HCT116 (cell line): ENCODE results near the gene MED25. TPM values are rescaled to one million over a fixed set of nuclear protein-coding genes. Genes with fewer than 3 reads are reported as not detected.

Source experiments
- ATAC-seq: fragments of 200-7000 bp; cut with Tn5 transposase; 2 replicates; pipeline ENCODE4 v1.9.1; 2020; ENCODE audit warnings: mild to moderate bottlenecking, moderate library complexity
- BruUV-seq: library from RNA; stranded (reverse); fragments of 400-500 nt; replicated peaks from 2 replicates; lab custom pipeline; 2021; lab: Mats Ljungman, UMichigan
- CTCF ChIA-PET: fragments of 300-600 bp; sonication (Branson Sonifier 250); formaldehyde crosslinking; loops from one replicate; lab custom pipeline; 2021; ENCODE audit warnings: antibody characterized with exemption; lab: Charles Lee
- POLR2A ChIA-PET: fragments of 300-600, 350-600 bp; sonication (Branson Sonifier 250); formaldehyde crosslinking; loops from one replicate; lab custom pipeline; 2021; ENCODE audit warnings: antibody characterized with exemption; lab: Charles Lee
- RAD21 ChIA-PET, 2 experiments: fragments of 300-600 bp; sonication (Branson Sonifier 250); formaldehyde crosslinking; loops; one replicate each; lab custom pipeline; 2023; ENCODE audit warnings: low total read pairs in 2 of 2; ENCODE audit not compliant: uncharacterized antibody in 2 of 2, unreplicated experiment in 2 of 2, low non-redundant PET in 1 of 2; lab: Charles Lee
- DNase-seq: peaks from one replicate; pipeline ENCODE4 v3.0.0-alpha.2; 2010; ENCODE audit warnings: low read depth, low spot score
- H2AFZ ChIP-seq: fragments of 200-600 bp; shearing (Covaris generic), sonication (generic); 2 replicates; pipeline ENCODE4 v1.6.1; 2017; ENCODE audit warnings: low read depth, mixed run types, mixed read lengths, antibody characterized with exemption, low read length; ENCODE audit not compliant: poor library complexity, severe bottlenecking
- H3K27ac ChIP-seq: 2 replicates; pipeline ENCODE4 v1.5.1; 2012; ENCODE audit warnings: low read depth, low read length
- H3K27me3 ChIP-seq: fragments of 200-600 bp; sonication (generic); 2 replicates; pipeline ENCODE4 v1.6.1; 2016; ENCODE audit warnings: mixed run types, low read length, mixed read lengths; ENCODE audit not compliant: insufficient read depth
- H3K36me3 ChIP-seq, 2 experiments: fragments of 200-500 bp in 1 of 2; fragments of 200-600 bp in 1 of 2; sonication (Bioruptor generic) in 1 of 2; sonication (generic) in 1 of 2; 2 replicates each; pipeline versions ENCODE4 v1.5.1 to v1.6.1; 2014 to 2016; ENCODE audit warnings: low read length in 2 of 2, inconsistent platforms in 1 of 2, mixed read lengths in 1 of 2, mixed run types in 1 of 2; ENCODE audit not compliant: insufficient read depth in 2 of 2, control insufficient read depth in 1 of 2
- H3K4me1 ChIP-seq, 2 experiments: fragments of 200-600 bp in 1 of 2; sonication (generic) in 1 of 2; 2 replicates each; pipeline versions ENCODE4 v1.5.1 to v1.6.1; 2012 to 2017; ENCODE audit warnings: low read length in 2 of 2, inconsistent platforms in 1 of 2, mild to moderate bottlenecking in 1 of 2, mixed read lengths in 1 of 2, mixed run types in 1 of 2, moderate library complexity in 1 of 2; ENCODE audit not compliant: insufficient read depth in 2 of 2, control insufficient read depth in 1 of 2
- H3K4me2 ChIP-seq: fragments of 200-600 bp; sonication (generic); 2 replicates; pipeline ENCODE4 v1.6.1; 2017; ENCODE audit warnings: mixed run types, low read length, mixed read lengths
- H3K4me3 ChIP-seq, 2 experiments: fragments of 200-600 bp in 1 of 2; sonication (generic) in 1 of 2; replicated peaks in 1 of 2; 2 replicates each; pipeline ENCODE4 v1.5.1; 2011 to 2016; ENCODE audit warnings: low read length in 2 of 2, control low read depth in 1 of 2, low read depth in 1 of 2, mild to moderate bottlenecking in 1 of 2, mixed read lengths in 1 of 2, mixed run types in 1 of 2
- H3K79me2 ChIP-seq: fragments of 200-600 bp; sonication (generic); 2 replicates; pipeline ENCODE4 v1.6.1; 2017; ENCODE audit warnings: mild to moderate bottlenecking, mixed run types, low read length, moderate library complexity, mixed read lengths; ENCODE audit not compliant: insufficient read depth
- H3K9ac ChIP-seq: fragments of 200-600 bp; sonication (generic); 2 replicates; pipeline ENCODE4 v1.6.1; 2016; ENCODE audit warnings: low read length, mixed read lengths
- H3K9me2 ChIP-seq: fragments of 200-600 bp; sonication (generic), shearing (Covaris generic); 2 replicates; pipeline ENCODE4 v1.6.1; 2017; ENCODE audit warnings: mixed run types, mild to moderate bottlenecking, moderate library complexity; ENCODE audit not compliant: insufficient read depth
- H3K9me3 ChIP-seq, 2 experiments: fragments of 200-500 bp in 1 of 2; fragments of 200-600 bp in 1 of 2; sonication (Bioruptor generic) in 1 of 2; sonication (generic) in 1 of 2; 2 replicates each; pipeline ENCODE4 v1.6.1; 2014 to 2017; ENCODE audit warnings: low read length in 2 of 2, mixed read lengths in 2 of 2, inconsistent platforms in 1 of 2, low read depth in 1 of 2, mild to moderate bottlenecking in 1 of 2, mixed run types in 1 of 2, moderate library complexity in 1 of 2; ENCODE audit not compliant: control insufficient read depth in 1 of 2, insufficient read depth in 1 of 2
- H4K20me1 ChIP-seq: fragments of 200-600 bp; sonication (generic), shearing (Covaris generic); 2 replicates; pipeline ENCODE4 v1.6.1; 2017; ENCODE audit warnings: mixed run types, mild to moderate bottlenecking, moderate library complexity; ENCODE audit not compliant: insufficient read depth
- CBX3 ChIP-seq: IDR thresholded peaks from 2 replicates; pipeline ENCODE4 v1.6.1; 2012; ENCODE audit warnings: low read depth
- CEBPB ChIP-seq: IDR thresholded peaks from 2 replicates; pipeline ENCODE4 v1.6.1; 2012; ENCODE audit warnings: low read depth
- CTCF ChIP-seq, 3 experiments: fragments of 200-600 bp in 1 of 3; sonication (generic) in 1 of 3; IDR thresholded peaks in 2 of 3; conservative IDR thresholded peaks in 1 of 3; 2 replicates each; pipeline ENCODE4 v1.5.1; 2012 to 2017; ENCODE audit warnings: low read depth in 2 of 3, low read length in 2 of 3, antibody characterized with exemption in 1 of 3, borderline replicate concordance in 1 of 3, control low read depth in 1 of 3, mild to moderate bottlenecking in 1 of 3, mixed read lengths in 1 of 3, mixed run types in 1 of 3, moderate library complexity in 1 of 3; ENCODE audit not compliant: insufficient read depth in 1 of 3
- EZH2 ChIP-seq: fragments of 200-600 bp; sonication (generic); IDR thresholded peaks from 2 replicates; pipeline ENCODE4 v1.6.1; 2017; ENCODE audit warnings: antibody characterized with exemption, mixed run types
- JUND ChIP-seq: IDR thresholded peaks from 2 replicates; pipeline ENCODE4 v1.6.1; 2012
- MAX ChIP-seq: IDR thresholded peaks from 2 replicates; pipeline ENCODE4 v1.6.1; 2012
- POLR2A ChIP-seq: IDR thresholded peaks from 2 replicates; pipeline ENCODE4 v1.7.0; 2011; ENCODE audit warnings: borderline replicate concordance; ENCODE audit not compliant: insufficient read depth, insufficient read length; ENCODE audit errors: extremely low read depth
- RAD21 ChIP-seq: IDR thresholded peaks from 2 replicates; pipeline ENCODE4 v1.6.1; 2012; ENCODE audit warnings: low read depth, mild to moderate bottlenecking
- SIN3A ChIP-seq: IDR thresholded peaks from 2 replicates; pipeline ENCODE4 v1.6.1; 2012; ENCODE audit warnings: low read depth
- SRF ChIP-seq: IDR thresholded peaks from 2 replicates; pipeline ENCODE4 v1.6.1; 2012; ENCODE audit warnings: low read depth
- ZFX ChIP-seq: fragments of 450-650 bp; IDR thresholded peaks from 2 replicates; pipeline ENCODE4 v1.6.1; 2017
- intact Hi-C: fragments of 100-400 bp; cut with micrococcal nuclease; formaldehyde crosslinking; loops from 2 replicates; pipeline ENCODE4 v1.10.0; 2022
- total RNA-seq: library from RNA; stranded (reverse); gene quantifications from one replicate; pipeline ENCODE4 v1.2.1, GENCODE V29; 2021; ENCODE audit not compliant: unreplicated experiment
- TF ChIP-seq, protein P1 (sequence below): IDR thresholded peaks from 2 replicates; pipeline ENCODE4 v1.6.1; 2012; ENCODE audit warnings: low read depth
- TF ChIP-seq, protein P2 (sequence below): IDR thresholded peaks from 2 replicates; pipeline ENCODE4 v1.6.1; 2012

Gene MED25
- total RNA-seq, 1 experiment from 2014 or later: 77.7 TPM

GRCh38 chr19:49817964-49818648, at the start of gene MED25 (continued):
- TF ChIP-seq, protein P1, sequence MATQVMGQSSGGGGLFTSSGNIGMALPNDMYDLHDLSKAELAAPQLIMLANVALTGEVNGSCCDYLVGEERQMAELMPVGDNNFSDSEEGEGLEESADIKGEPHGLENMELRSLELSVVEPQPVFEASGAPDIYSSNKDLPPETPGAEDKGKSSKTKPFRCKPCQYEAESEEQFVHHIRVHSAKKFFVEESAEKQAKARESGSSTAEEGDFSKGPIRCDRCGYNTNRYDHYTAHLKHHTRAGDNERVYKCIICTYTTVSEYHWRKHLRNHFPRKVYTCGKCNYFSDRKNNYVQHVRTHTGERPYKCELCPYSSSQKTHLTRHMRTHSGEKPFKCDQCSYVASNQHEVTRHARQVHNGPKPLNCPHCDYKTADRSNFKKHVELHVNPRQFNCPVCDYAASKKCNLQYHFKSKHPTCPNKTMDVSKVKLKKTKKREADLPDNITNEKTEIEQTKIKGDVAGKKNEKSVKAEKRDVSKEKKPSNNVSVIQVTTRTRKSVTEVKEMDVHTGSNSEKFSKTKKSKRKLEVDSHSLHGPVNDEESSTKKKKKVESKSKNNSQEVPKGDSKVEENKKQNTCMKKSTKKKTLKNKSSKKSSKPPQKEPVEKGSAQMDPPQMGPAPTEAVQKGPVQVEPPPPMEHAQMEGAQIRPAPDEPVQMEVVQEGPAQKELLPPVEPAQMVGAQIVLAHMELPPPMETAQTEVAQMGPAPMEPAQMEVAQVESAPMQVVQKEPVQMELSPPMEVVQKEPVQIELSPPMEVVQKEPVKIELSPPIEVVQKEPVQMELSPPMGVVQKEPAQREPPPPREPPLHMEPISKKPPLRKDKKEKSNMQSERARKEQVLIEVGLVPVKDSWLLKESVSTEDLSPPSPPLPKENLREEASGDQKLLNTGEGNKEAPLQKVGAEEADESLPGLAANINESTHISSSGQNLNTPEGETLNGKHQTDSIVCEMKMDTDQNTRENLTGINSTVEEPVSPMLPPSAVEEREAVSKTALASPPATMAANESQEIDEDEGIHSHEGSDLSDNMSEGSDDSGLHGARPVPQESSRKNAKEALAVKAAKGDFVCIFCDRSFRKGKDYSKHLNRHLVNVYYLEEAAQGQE: no peak

DNA sequence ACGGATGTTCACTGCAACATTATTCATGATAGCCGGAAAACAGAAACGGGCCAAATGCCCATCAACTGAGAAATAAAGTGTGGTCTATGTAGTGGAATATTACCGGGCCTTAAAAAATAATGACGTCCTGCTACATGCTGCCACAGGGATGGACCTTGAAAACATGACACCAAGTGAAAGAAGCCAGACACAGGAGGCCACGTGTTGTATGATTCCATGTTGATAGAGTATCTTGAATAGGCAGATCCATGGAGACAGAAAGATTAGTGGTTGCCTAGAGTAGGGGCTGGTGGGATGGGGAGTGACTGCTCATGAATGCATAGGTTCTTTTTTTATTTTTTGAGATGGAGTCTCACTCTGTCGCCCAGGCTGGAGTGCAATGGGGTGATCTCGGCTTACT, 47.6 kb upstream of the MED25 start:
- Histone ChIP-seq H2AFZ (no peak overlapping the region), H3K4me1 (peaks cover 12 to 20% of the 10 kb centered on the region in 2 experiments), H3K9me2 (no peaks in the 10 kb centered on the region), H4K20me1 (no peaks in the 10 kb centered on the region), H3K27ac (no peak overlapping the region), H3K36me3 (no peaks in the 10 kb centered on the region; a peak in 1 of 4 replicates), H3K4me2 (no peak overlapping the region), H3K9me3 (no peaks in the 10 kb centered on the region), H3K27me3 (no peaks in the 10 kb centered on the region), H3K4me3 (no peak overlapping the region), H3K79me2 (peaks cover 35% of the 10 kb centered on the region), H3K9ac (no peak overlapping the region)
- no peak for DNase-seq
- ChIA-PET POLR2A (no interaction called here), RAD21 (no interaction called here), CTCF (no interaction called here)
- ATAC-seq: no peak
- TF ChIP-seq POLR2A (no peak), CEBPB (no peak), ZFX (no peak), SRF (no peak), SIN3A (no peak), CBX3 (no peak), CTCF (IDR thresholded peaks at IDR 0.05 in 2 of 3, conservative IDR thresholded peaks at IDR 0.05 in 1 of 3; ENCODE audit: borderline replicate concordance in 1 of 3, insufficient read depth in 1 of 3, low read depth in 2 of 3, low read length in 2 of 3) (no peak), EZH2 (no peak), JUND (no peak), MAX (no peak), RAD21 (no peak)
- TF ChIP-seq, protein P1: no peak
- TF ChIP-seq, protein P2, sequence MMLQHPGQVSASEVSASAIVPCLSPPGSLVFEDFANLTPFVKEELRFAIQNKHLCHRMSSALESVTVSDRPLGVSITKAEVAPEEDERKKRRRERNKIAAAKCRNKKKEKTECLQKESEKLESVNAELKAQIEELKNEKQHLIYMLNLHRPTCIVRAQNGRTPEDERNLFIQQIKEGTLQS: no peak
- no TSS peak for BruUV-seq
- intact Hi-C loops: no loop called here
